Measurements from ENCODE around the gene HEXA. TPM values are rescaled to one million over a fixed set of nuclear protein-coding genes. Genes with fewer than 3 reads are reported as not detected.

The HEXA gene
- total RNA-seq, 1 donor from 2014 or later = 55.7 TPM

DNA sequence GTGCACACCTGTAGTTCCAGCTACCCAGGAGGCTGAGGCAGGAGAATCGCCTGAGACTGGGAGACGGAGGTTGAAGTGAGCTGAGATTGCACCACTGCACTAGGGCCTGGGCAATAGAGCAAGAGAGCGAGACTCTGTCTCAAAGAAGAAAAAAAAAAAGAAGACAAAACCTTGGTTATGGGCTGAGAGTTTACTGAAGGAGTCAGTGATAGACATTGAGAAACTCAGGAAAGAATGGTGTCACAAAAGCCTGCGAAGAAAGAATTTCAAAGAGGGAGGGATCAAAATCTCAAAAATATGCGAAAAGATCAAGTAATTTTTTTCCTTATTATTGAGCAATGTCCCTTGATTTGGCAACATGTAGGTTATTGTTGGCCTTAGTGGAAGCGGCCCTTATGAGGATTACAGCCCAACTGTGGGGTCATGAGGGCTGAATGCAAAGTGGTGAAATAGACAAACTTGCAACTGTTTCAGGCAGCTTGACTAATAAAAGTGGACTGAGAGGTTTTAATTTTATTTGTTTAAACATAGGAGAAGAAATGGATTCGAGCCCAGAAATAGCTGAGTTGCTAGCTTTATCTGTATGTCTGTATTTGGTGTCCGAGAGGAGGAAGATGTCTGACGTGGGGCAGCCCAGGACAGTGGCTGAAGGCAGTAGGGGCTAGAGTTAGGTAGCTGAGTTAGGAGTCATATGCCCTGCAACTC is 37.0 kb downstream of the HEXA start:
- Mint-ChIP-seq H3K4me3 (no peak overlapping the region), H3K4me1 (ENCODE audit: low read depth) (no peaks in the 10 kb centered on the region), H3K27ac (no peak overlapping the region), H3K9me3 (no peaks in the 10 kb centered on the region), H3K36me3 (ENCODE audit: low read depth) (peaks cover 2% of the 10 kb centered on the region), H3K27me3 (ENCODE audit: insufficient read depth) (no peaks in the 10 kb centered on the region)
- intact Hi-C loops (cut with micrococcal nuclease) = no loop called here
- DNase-seq (ENCODE audit: low spot score) = no peak

DNA sequence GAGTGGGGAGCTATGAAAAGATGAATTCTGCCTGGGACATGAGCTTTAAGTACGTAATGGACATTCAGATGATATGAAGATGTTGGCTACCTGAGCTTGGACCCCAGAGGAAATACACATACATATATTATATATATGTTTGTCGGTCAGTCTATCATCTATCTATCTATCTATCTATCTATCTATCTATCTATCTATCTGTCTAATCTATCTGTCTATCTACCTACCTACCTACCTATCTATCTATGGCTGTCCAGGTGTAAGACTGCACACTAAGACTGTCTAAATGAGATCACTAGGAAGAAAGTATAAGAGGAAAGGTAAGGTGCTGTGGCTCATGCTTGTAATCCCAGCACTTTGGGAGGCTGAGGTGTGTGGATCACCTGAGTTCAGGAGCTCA is 37.7 kb downstream of the HEXA start:
- H3K36me3 Mint-ChIP-seq (ENCODE audit: low read depth) = peaks cover 2% of the 10 kb centered on the region
- DNase-seq (ENCODE audit: low spot score) = no peak
- no peaks in the 10 kb centered on the region for H3K9me3 Mint-ChIP-seq
- intact Hi-C loops (cut with micrococcal nuclease) = no loop called here
- no peaks in the 10 kb centered on the region for H3K4me1 Mint-ChIP-seq (ENCODE audit: low read depth)
- H3K4me3 Mint-ChIP-seq = no peak overlapping the region
- H3K27me3 Mint-ChIP-seq (ENCODE audit: insufficient read depth) = no peaks in the 10 kb centered on the region
- no peak overlapping the region for H3K27ac Mint-ChIP-seq

DNA sequence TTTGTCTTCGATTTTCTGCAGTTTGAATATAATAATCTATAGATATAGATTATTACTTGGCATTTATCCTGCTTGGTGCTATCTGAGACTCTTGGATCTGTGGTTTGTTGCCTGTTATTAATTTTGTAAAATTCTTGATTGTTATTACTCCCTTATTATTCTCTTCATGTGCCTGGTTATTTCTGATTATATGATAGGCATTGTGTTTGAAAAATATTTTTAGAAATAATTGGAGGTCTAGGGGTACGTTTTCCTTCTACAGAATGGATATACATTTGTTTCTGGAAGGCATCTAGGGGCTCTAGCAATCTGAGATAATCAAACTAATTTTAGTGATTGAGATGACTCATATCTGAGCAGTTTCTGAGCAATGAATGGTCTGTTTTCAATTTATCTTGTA is 41.0 kb downstream of the HEXA start:
- H3K4me1 Mint-ChIP-seq (ENCODE audit: low read depth) = no peaks in the 10 kb centered on the region
- intact Hi-C loops (cut with micrococcal nuclease) = no loop called here
- DNase-seq (ENCODE audit: low spot score) = no peak

DNA sequence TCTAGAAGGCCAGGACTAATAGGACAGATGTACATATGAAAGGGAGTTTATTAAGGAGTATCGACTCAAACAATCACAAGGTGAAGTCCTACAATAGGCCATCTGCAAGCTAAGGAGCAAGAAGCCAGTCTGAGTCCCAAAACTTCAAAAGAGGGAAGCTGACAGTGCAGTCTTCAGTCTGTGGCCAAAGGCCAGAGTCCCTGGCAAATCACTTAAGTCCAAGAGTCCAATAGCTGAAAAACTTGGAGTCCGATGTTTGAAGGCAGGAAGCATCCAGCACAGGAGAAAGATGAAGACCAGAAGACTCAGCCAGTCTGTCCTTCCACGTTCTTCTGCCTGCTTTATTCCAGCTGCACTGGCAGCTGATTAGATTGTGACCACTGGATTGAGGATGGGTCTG is 44.8 kb downstream of the HEXA start:
- no peak for DNase-seq (ENCODE audit: low spot score)
- no peak overlapping the region for H3K27ac Mint-ChIP-seq
- intact Hi-C loops (cut with micrococcal nuclease) = no loop called here
- H3K9me3 Mint-ChIP-seq = no peaks in the 10 kb centered on the region
- H3K36me3 Mint-ChIP-seq (ENCODE audit: low read depth) = no peaks in the 10 kb centered on the region
- no peaks in the 10 kb centered on the region for H3K27me3 Mint-ChIP-seq (ENCODE audit: insufficient read depth)
- H3K4me3 Mint-ChIP-seq = no peak overlapping the region
- no peaks in the 10 kb centered on the region for H3K4me1 Mint-ChIP-seq (ENCODE audit: low read depth)

More for the DNA sequence above, 41.0 kb downstream of the HEXA start:
- no peaks in the 10 kb centered on the region for H3K9me3 Mint-ChIP-seq
- H3K27ac Mint-ChIP-seq = no peak overlapping the region
- no peaks in the 10 kb centered on the region for H3K27me3 Mint-ChIP-seq (ENCODE audit: insufficient read depth)
- H3K36me3 Mint-ChIP-seq (ENCODE audit: low read depth) = peaks cover under 1% of the 10 kb centered on the region
- H3K4me3 Mint-ChIP-seq = no peak overlapping the region

DNA sequence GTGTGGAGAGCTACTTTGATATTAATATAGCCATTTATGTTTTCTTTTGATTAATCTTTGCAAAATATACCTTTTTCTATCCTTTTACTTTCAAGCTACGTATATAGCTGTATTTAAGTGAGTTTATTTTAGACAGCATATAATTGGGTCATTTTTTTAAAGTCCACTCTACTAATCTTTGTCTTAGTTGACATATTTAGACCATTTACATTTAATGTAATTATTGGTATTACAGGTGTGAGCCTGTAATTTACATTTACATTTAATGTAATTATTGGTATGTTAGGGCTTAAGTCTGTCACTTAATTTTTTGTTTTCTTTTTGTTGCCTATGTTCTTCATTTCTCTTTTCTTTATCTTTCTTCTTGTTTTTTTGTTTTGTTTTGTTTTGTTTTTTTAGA is 52.1 kb downstream of the HEXA start:
- H3K27ac Mint-ChIP-seq = no peak overlapping the region
- DNase-seq (ENCODE audit: low spot score) = no peak
- intact Hi-C loops (cut with micrococcal nuclease) = no loop called here
- H3K4me1 Mint-ChIP-seq (ENCODE audit: low read depth) = peaks cover 14% of the 10 kb centered on the region
- H3K9me3 Mint-ChIP-seq = peaks cover 3% of the 10 kb centered on the region
- peaks cover 5% of the 10 kb centered on the region for H3K36me3 Mint-ChIP-seq (ENCODE audit: low read depth)
- H3K4me3 Mint-ChIP-seq = no peak overlapping the region
- peaks cover 11% of the 10 kb centered on the region for H3K27me3 Mint-ChIP-seq (ENCODE audit: insufficient read depth)

DNA sequence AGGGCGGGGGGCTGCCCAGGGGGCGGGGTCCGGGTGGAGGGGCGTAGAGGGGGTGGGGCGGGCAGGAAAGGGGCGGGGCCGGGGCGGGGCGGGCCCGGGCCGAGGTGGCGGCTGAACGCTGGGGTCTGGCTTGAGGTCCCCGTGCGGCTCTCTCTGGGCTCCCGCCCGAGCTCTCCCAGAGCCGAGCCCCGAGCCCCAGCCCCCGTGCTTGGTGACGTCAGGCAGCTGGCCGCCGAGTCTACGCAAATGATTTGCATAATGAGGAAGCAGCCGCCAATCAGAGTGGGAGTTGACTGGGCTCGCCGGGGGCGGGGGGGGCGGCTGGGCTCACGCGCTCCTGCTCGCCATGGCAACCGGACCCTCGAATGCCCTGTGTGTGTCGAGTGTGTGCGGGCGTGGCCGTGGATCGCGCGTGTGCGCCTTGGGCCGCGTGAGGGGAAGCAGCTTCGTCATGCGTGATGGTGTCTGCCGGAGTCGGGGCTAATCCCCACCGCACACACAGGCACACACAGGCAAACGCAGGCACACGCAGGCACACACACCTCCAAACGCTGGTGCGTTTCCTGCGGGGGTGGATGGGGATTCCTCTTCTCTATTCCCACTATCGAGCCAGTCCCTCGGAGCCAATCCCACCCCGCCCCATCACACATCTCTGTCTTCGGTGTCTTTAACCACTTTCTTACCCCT is 55.7 kb downstream of the HEXA start, which contains the start of gene CELF6:
Gene CELF6, minus strand, starts transcription at position 173 of the 687 bp plus-strand sequence. CDS start 283 bp downstream, outside the sequence.
- Mint-ChIP-seq H3K27ac (peak within 1 kb of the TSS; percentile 60), H3K4me3 (peak within 1 kb of the TSS; percentile 84), H3K27me3 (ENCODE audit: insufficient read depth) (peaks cover 21% of the 10 kb centered on the region), H3K36me3 (ENCODE audit: low read depth) (peaks cover 5% of the 10 kb centered on the region), H3K9me3 (peaks cover 3% of the 10 kb centered on the region), H3K4me1 (ENCODE audit: low read depth) (peaks cover 19% of the 10 kb centered on the region)
- DNase-seq (ENCODE audit: low spot score) = peak; percentile 73
- intact Hi-C loops (cut with micrococcal nuclease) = loop anchor here (1.0 to 10.0 kb wide), 5 partner anchors 47 to 355 kb away; partner anchors contain the start of genes MYO9A, PARP6 and SENP8

DNA sequence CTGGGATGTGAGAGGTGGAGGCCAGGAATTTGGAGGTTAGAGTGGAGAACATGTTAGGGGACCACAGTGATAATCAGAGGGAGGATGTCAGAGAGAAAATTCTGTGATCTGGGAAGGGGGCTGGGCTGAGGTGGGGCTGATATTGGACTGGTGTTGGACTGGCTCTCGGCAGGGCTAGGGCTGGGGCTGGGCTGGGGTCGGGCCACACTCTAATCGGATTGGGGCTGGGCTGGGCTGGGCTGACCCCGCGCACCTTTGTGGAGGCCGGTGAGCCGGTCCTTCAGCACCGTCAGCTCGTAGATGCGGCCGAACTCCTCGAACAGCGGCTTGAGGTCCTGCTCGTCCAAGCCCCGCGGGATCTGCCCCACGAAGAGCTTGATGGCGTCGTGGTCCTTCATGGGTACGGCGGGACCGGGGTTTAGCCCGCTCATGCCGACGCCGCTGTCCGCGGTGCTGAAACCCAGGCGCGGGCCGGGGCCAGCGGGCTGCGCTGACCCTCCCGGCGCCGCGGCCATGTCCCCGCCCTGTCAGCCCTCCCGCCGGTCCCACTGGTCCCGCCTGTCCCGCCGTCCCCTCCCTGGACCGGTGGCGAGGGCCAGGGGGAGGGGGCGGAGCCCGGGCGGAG is 56.3 kb downstream of the HEXA start:
- H3K4me3 Mint-ChIP-seq = peak overlapping the region; percentile 82
- peak overlapping the region; percentile 60 for H3K27ac Mint-ChIP-seq
- H3K9me3 Mint-ChIP-seq = peaks cover 3% of the 10 kb centered on the region
- DNase-seq (ENCODE audit: low spot score) = peak; percentile 39
- intact Hi-C loops (cut with micrococcal nuclease) = loop anchor here (10.0 kb wide), 1 partner anchor 355 kb away; no protein-coding TSS in a partner anchor
- H3K27me3 Mint-ChIP-seq (ENCODE audit: insufficient read depth) = peaks cover 21% of the 10 kb centered on the region
- H3K36me3 Mint-ChIP-seq (ENCODE audit: low read depth) = peaks cover 5% of the 10 kb centered on the region
- peaks cover 19% of the 10 kb centered on the region for H3K4me1 Mint-ChIP-seq (ENCODE audit: low read depth)

DNA sequence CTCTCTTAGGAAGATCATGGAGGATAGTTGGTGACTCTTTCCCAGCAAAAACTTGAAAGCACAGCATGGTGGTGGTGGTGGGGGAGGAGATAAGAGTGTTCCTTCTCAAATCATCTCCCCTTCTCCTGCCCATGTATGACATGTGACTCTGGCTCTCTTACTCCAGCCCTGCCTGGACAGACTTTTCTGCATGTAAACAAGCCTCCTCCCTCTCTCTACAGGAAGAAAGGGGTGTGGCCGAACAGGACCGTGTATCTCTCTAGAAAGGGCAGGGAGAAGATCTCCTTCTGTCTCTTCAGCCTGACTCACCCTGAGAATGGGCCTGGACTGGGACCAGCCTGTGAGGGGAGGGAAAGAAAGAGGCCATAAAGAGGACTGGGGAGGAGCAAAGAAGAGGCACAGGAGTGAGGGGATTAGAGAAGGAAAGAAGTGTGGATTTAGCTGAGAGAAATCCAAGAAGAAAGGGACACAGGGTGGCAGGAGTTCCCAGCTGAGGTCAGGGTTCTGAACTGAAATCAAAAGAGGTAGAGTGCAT is 57.3 kb downstream of the HEXA start:
- H3K27me3 Mint-ChIP-seq (ENCODE audit: insufficient read depth) = peaks cover 21% of the 10 kb centered on the region
- H3K27ac Mint-ChIP-seq = no peak overlapping the region
- intact Hi-C loops (cut with micrococcal nuclease) = loop anchor here (10.0 kb wide), 1 partner anchor 356 kb away; no protein-coding TSS in a partner anchor
- H3K4me1 Mint-ChIP-seq (ENCODE audit: low read depth) = peaks cover 19% of the 10 kb centered on the region
- H3K36me3 Mint-ChIP-seq (ENCODE audit: low read depth) = peaks cover 3% of the 10 kb centered on the region
- H3K4me3 Mint-ChIP-seq = peak overlapping the region; percentile 82
- no peaks in the 10 kb centered on the region for H3K9me3 Mint-ChIP-seq
- no peak for DNase-seq (ENCODE audit: low spot score)

DNA sequence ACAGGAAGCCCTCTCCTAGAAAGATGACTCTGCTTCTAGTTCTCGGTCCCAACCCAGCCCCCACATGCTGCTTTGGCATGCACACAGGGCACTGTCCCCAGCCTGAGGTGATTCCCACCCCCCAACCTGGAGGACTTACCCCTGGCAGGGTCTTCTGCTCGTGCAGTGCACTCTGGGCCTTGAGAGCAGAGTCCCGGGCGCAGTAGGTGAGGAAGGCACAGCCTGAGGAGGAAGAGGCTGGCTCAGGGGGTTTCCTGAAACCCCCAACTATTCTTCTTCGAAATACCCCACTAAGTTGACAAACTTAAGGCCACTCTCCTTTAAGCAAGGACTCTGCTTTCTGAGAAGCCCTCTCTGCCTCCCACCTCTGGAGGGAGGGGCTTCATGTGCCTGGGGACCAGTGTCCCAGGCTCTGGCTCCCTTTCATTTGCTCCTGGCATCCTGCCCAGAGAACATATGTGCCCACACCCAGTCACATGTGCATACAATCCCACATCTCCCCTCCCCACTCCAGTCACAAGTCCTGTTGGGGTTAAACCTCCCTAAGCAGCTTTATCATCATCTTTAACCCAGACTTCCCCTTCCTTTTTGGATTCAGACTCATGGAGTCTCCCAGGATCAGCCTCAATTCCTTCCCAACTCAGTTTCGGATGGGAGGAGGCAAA is 60.0 kb downstream of the HEXA start:
- intact Hi-C loops (cut with micrococcal nuclease) = loop anchor here (10.0 kb wide), 1 partner anchor 359 kb away; no protein-coding TSS in a partner anchor

DNA sequence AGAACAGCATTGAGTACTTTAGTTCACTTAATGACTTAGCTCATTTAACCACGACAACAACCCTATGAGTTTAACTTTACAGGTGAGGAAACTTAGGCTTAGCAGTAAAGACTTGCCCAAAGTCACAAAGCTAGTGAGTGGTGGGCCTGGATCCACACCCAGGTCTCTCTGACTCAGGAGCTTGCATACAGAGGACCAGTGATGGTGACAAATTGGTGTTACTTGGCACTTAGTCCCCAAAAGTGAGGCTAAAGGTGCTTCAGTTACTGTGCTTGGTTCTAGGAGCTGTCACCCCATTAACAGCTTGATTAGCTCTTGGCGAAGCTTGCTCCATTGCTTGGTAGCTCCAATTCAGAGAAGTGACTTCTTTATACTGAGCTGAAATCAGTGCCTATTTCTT is 61.9 kb downstream of the HEXA start:
- intact Hi-C loops (cut with micrococcal nuclease) = loop anchor here (2.0 to 10.0 kb wide), 3 partner anchors 63 to 361 kb away; partner anchors contain the start of gene HEXA

More for the DNA sequence above, 60.0 kb downstream of the HEXA start:
- Mint-ChIP-seq H3K27ac (no peak overlapping the region), H3K4me3 (no peak overlapping the region), H3K4me1 (ENCODE audit: low read depth) (peaks cover 17% of the 10 kb centered on the region), H3K36me3 (ENCODE audit: low read depth) (peaks cover 3% of the 10 kb centered on the region), H3K9me3 (no peaks in the 10 kb centered on the region), H3K27me3 (ENCODE audit: insufficient read depth) (peaks cover 19% of the 10 kb centered on the region)
- no peak for DNase-seq (ENCODE audit: low spot score)

DNA sequence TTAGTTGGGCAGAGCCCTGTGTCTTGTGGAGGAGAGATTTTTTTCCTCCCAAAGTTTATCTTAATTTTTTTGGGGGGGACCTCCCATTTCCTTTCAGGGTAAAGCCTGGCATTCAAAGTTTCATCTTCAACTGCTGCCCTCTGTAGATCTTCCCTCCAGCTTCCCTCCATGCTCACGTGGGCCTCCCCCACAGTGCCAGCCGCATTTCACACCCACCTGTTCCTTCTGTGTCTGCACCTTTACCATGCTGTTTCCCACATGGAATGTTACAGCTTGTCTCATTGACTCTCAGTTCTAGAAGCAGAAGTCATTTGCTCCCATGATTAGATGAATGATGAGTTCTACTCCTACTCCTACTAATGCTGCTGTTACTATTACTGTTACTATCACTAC is 62.4 kb downstream of the HEXA start:
- intact Hi-C loops (cut with micrococcal nuclease) = loop anchor here (2.0 to 10.0 kb wide), 3 partner anchors 64 to 361 kb away; partner anchors contain the start of gene HEXA
- no peak overlapping the region for H3K4me3 Mint-ChIP-seq
- H3K4me1 Mint-ChIP-seq (ENCODE audit: low read depth) = peaks cover 1% of the 10 kb centered on the region
- no peaks in the 10 kb centered on the region for H3K36me3 Mint-ChIP-seq (ENCODE audit: low read depth)
- no peaks in the 10 kb centered on the region for H3K9me3 Mint-ChIP-seq
- peaks cover 7% of the 10 kb centered on the region for H3K27me3 Mint-ChIP-seq (ENCODE audit: insufficient read depth)
- H3K27ac Mint-ChIP-seq = no peak overlapping the region
- DNase-seq (ENCODE audit: low spot score) = no peak

More for the DNA sequence above, 61.9 kb downstream of the HEXA start:
- no peak for DNase-seq (ENCODE audit: low spot score)
- no peak overlapping the region for H3K4me3 Mint-ChIP-seq
- no peaks in the 10 kb centered on the region for H3K9me3 Mint-ChIP-seq
- no peak overlapping the region for H3K27ac Mint-ChIP-seq
- H3K4me1 Mint-ChIP-seq (ENCODE audit: low read depth) = peaks cover 6% of the 10 kb centered on the region
- no peaks in the 10 kb centered on the region for H3K36me3 Mint-ChIP-seq (ENCODE audit: low read depth)
- H3K27me3 Mint-ChIP-seq (ENCODE audit: insufficient read depth) = peaks cover 11% of the 10 kb centered on the region
